HL-60 (cell line): ENCODE measurements around the gene TGFB1.

Experiments
- GABPA ChIP-seq: IDR thresholded peaks from 2 replicates; pipeline ENCODE4 v1.6.1; 2012; ENCODE audit warnings: low read depth
- POLR2AphosphoS5 ChIP-seq: IDR thresholded peaks from 2 replicates; pipeline ENCODE4 v1.6.1; 2012; ENCODE audit warnings: low read depth
- SPI1 ChIP-seq: IDR thresholded peaks from 2 replicates; pipeline ENCODE4 v1.6.1; 2012; ENCODE audit warnings: low read depth, mild to moderate bottlenecking, borderline replicate concordance
- TF ChIP-seq, protein P1 (sequence below): IDR thresholded peaks from one replicate; pipeline ENCODE4 v1.5.1; 2011; ENCODE audit warnings: low read length, control low read depth, inconsistent platforms; ENCODE audit not compliant: insufficient read depth

DNA sequence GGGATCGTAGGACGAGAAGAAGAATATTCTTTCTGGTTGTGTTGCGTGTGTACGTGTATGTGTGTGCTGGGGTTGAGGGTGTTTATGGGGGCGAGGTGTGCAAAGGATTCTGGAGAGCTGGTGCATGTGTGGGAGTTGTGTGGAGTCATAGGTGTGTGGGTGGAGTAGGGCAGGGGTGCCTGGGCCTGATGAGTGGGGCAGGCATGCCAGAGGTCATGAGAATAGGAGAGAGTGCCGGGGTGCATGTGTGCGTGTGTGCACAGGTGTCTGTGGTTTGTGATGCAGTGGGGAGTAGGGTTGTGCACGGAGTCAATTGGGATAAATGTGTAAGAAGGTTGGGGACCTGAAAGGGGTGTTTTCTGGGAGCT, 23.3 kb upstream of the TGFB1 start:
- TF ChIP-seq GABPA (no peak), POLR2AphosphoS5 (no peak), SPI1 (no peak)
- TF ChIP-seq, protein P1, sequence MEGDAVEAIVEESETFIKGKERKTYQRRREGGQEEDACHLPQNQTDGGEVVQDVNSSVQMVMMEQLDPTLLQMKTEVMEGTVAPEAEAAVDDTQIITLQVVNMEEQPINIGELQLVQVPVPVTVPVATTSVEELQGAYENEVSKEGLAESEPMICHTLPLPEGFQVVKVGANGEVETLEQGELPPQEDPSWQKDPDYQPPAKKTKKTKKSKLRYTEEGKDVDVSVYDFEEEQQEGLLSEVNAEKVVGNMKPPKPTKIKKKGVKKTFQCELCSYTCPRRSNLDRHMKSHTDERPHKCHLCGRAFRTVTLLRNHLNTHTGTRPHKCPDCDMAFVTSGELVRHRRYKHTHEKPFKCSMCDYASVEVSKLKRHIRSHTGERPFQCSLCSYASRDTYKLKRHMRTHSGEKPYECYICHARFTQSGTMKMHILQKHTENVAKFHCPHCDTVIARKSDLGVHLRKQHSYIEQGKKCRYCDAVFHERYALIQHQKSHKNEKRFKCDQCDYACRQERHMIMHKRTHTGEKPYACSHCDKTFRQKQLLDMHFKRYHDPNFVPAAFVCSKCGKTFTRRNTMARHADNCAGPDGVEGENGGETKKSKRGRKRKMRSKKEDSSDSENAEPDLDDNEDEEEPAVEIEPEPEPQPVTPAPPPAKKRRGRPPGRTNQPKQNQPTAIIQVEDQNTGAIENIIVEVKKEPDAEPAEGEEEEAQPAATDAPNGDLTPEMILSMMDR = no peak
